ENCODE measurements around the gene IFIT1. TPM values are rescaled to one million over a fixed set of nuclear protein-coding genes. Genes with fewer than 3 reads are reported as not detected.

Gene IFIT1
- total and polyA plus RNA-seq, 2 donors (not counting 1 experiment from before 2014, with no cell fraction given): 0.63 to 1.2 TPM

GRCh38 chr10:89357975-89358374 lies 34.4 kb upstream of the IFIT1 start:
- Histone ChIP-seq H3K79me2 (ENCODE audit: control insufficient read depth, insufficient read depth, low read length) (no peaks in the 10 kb centered on the region), H3K9me3 (ENCODE audit: control extremely low read depth in 1 of 3, control insufficient read depth in 2 of 3, insufficient read depth in 1 of 3, low read length in 2 of 3) (no peaks in the 10 kb centered on the region), H3K4me2 (replicated peaks; ENCODE audit: low read depth, low read length, poor library complexity, severe bottlenecking) (no peak overlapping the region), H2AFZ (ENCODE audit: insufficient read depth, low read depth, low read length, poor library complexity, severe bottlenecking) (no peak overlapping the region), H3K4me3 (ENCODE audit: control extremely low read depth in 1 of 5, extremely low read depth in 1 of 5, insufficient read depth in 1 of 5, low read depth in 2 of 5, low read length in 4 of 5) (no peak overlapping the region), H3K36me3 (replicated peaks in 1 of 2; ENCODE audit: control extremely low read depth in 1 of 2, control insufficient read depth in 1 of 2, extremely low read depth in 1 of 2, insufficient read depth in 2 of 2, low read length in 1 of 2) (no peaks in the 10 kb centered on the region), H3K9ac (ENCODE audit: low read length) (no peak overlapping the region), H4K20me1 (ENCODE audit: control insufficient read depth, insufficient read depth, low read length, poor library complexity, severe bottlenecking) (no peaks in the 10 kb centered on the region), H3K27me3 (replicated peaks in 1 of 4; ENCODE audit: control extremely low read depth in 1 of 4, control insufficient read depth in 3 of 4, insufficient read depth in 4 of 4, low read length in 3 of 4) (no peaks in the 10 kb centered on the region), H3K27ac (ENCODE audit: low read length in 2 of 2) (no peak overlapping the region), H3K4me1 (ENCODE audit: control insufficient read depth in 2 of 2, insufficient read depth in 2 of 2, low read length in 2 of 2) (no peaks in the 10 kb centered on the region)
- TF ChIP-seq EZH2 (IDR thresholded peaks at IDR 0.05; ENCODE audit: borderline replicate concordance, insufficient read depth, low read depth, low read length, poor library complexity, severe bottlenecking) (no peak), CTCF (IDR thresholded peaks at IDR 0.05) (no peak)
- intact Hi-C loops (cut with micrococcal nuclease): no loop called here
- peaks cover under 1% of the 10 kb centered on the region for H3K4me1 Mint-ChIP-seq
- POLR2A ChIA-PET: no interaction called here
- WGBS (ENCODE audit: insufficient coverage): no CpG with 5 or more reads among the region's 2 CpGs
- CTCF ChIA-PET: interaction anchor here (2.4 kb wide), 1 partner anchor 11 kb away, joined by 15 read pairs; no protein-coding TSS in a partner anchor
- no peaks in the 10 kb centered on the region for H3K27me3 Mint-ChIP-seq
- ATAC-seq (ENCODE audit: low read depth) (no peak), DNase-seq (no peak)
- H3K9me3 Mint-ChIP-seq (ENCODE audit: insufficient read depth): peaks cover 4% of the 10 kb centered on the region
- no peak overlapping the region for H3K4me3 Mint-ChIP-seq
- peak overlapping the region; percentile 21 for H3K27ac Mint-ChIP-seq

GRCh38 chr10:89360157-89360556 lies 32.3 kb upstream of the IFIT1 start:
- no peaks in the 10 kb centered on the region for H4K20me1 ChIP-seq (ENCODE audit: control insufficient read depth, insufficient read depth, low read length, poor library complexity, severe bottlenecking)
- no peaks in the 10 kb centered on the region for H3K36me3 ChIP-seq (replicated peaks in 1 of 2; ENCODE audit: control extremely low read depth in 1 of 2, control insufficient read depth in 1 of 2, extremely low read depth in 1 of 2, insufficient read depth in 2 of 2, low read length in 1 of 2)
- intact Hi-C loops (cut with micrococcal nuclease): no loop called here
- H2AFZ ChIP-seq (ENCODE audit: insufficient read depth, low read depth, low read length, poor library complexity, severe bottlenecking): no peak overlapping the region
- Mint-ChIP-seq H3K9me3 (ENCODE audit: insufficient read depth) (no peaks in the 10 kb centered on the region), H3K27ac (no peak overlapping the region), H3K4me1 (peaks cover 13% of the 10 kb centered on the region), H3K4me3 (no peak overlapping the region), H3K27me3 (no peaks in the 10 kb centered on the region)
- H3K79me2 ChIP-seq (ENCODE audit: control insufficient read depth, insufficient read depth, low read length): no peaks in the 10 kb centered on the region
- no peaks in the 10 kb centered on the region for H3K27me3 ChIP-seq (replicated peaks in 1 of 4; ENCODE audit: control extremely low read depth in 1 of 4, control insufficient read depth in 3 of 4, insufficient read depth in 4 of 4, low read length in 3 of 4)
- no peak for DNase-seq
- no peak for TF ChIP-seq EZH2 (IDR thresholded peaks at IDR 0.05; ENCODE audit: borderline replicate concordance, insufficient read depth, low read depth, low read length, poor library complexity, severe bottlenecking)
- TF ChIP-seq CTCF (IDR thresholded peaks at IDR 0.05): no peak
- no peak overlapping the region for H3K4me3 ChIP-seq (ENCODE audit: control extremely low read depth in 1 of 5, extremely low read depth in 1 of 5, insufficient read depth in 1 of 5, low read depth in 2 of 5, low read length in 4 of 5)
- H3K9ac ChIP-seq (ENCODE audit: low read length): no peak overlapping the region
- H3K27ac ChIP-seq (ENCODE audit: low read length in 2 of 2): no peak overlapping the region
- H3K4me1 ChIP-seq (ENCODE audit: control insufficient read depth in 2 of 2, insufficient read depth in 2 of 2, low read length in 2 of 2): peaks cover 6 to 8% of the 10 kb centered on the region in 2 donors
- POLR2A ChIA-PET: no interaction called here
- H3K9me3 ChIP-seq (ENCODE audit: control extremely low read depth in 1 of 3, control insufficient read depth in 2 of 3, insufficient read depth in 1 of 3, low read length in 2 of 3): no peaks in the 10 kb centered on the region
- no peak for ATAC-seq (ENCODE audit: low read depth)
- H3K4me2 ChIP-seq (replicated peaks; ENCODE audit: low read depth, low read length, poor library complexity, severe bottlenecking): no peak overlapping the region
- CTCF ChIA-PET: interaction anchor here (2.4 kb wide), 1 partner anchor 8 kb away, joined by 15 read pairs; no protein-coding TSS in a partner anchor

All from B cell (primary cell).